Measurements from ENCODE around the gene UBE2G2. TPM values are rescaled to one million over a fixed set of nuclear protein-coding genes. Genes with fewer than 3 reads are reported as not detected.

UBE2G2 gene
- total RNA-seq, 2 donors from 2014 or later: 46.9 to 75.7 TPM

- DNase-seq (ENCODE audit: low spot score): no peak
- H3K4me1 ChIP-seq (replicated peaks): peaks cover 14% of the 10 kb centered on the region
- H3K9me3 ChIP-seq: no peaks in the 10 kb centered on the region
- TF ChIP-seq CTCF (IDR thresholded peaks at IDR 0.05) (no peak), POLR2A (IDR thresholded peaks at IDR 0.05) (no peak), POLR2AphosphoS5 (IDR thresholded peaks at IDR 0.05) (no peak)
- no peaks in the 10 kb centered on the region for H3K27me3 ChIP-seq (replicated peaks; ENCODE audit: insufficient read depth)
- no peak overlapping the region for H3K27ac ChIP-seq
- WGBS: 93% methylated on average over 36 of the region's 36 CpGs
- intact Hi-C loops (cut with DNase I): no loop called here
- H3K4me3 ChIP-seq: no peak overlapping the region
- H3K36me3 ChIP-seq: peaks cover 3 to 10% of the 10 kb centered on the region in 2 donors
Measured at GRCh38 chr21:44848821-44849521, 47.4 kb upstream of the UBE2G2 start.

- no peaks in the 10 kb centered on the region for H3K27me3 ChIP-seq (replicated peaks; ENCODE audit: insufficient read depth)
- intact Hi-C loops (cut with DNase I): no loop called here
- no peak overlapping the region for H3K27ac ChIP-seq
- H3K4me3 ChIP-seq: no peak overlapping the region
- H3K36me3 ChIP-seq: peaks cover 3 to 6% of the 10 kb centered on the region in 2 donors
- DNase-seq (ENCODE audit: low spot score): no peak
- 84% methylated on average over 21 of the region's 24 CpGs for WGBS
- no peak for TF ChIP-seq POLR2A (IDR thresholded peaks at IDR 0.05)
- no peak for TF ChIP-seq POLR2AphosphoS5 (IDR thresholded peaks at IDR 0.05)
- TF ChIP-seq CTCF (IDR thresholded peaks at IDR 0.05): no peak
- no peaks in the 10 kb centered on the region for H3K9me3 ChIP-seq
- peaks cover 14% of the 10 kb centered on the region for H3K4me1 ChIP-seq (replicated peaks)
Measured at GRCh38 chr21:44847261-44848056, 45.8 kb upstream of the UBE2G2 start.

GRCh38 chr21:44846485-44847260, 45.1 kb upstream of the UBE2G2 start:
- WGBS: 32% methylated on average over 27 of the region's 27 CpGs
- intact Hi-C loops (cut with DNase I): no loop called here
- Histone ChIP-seq H3K9me3 (no peaks in the 10 kb centered on the region), H3K27me3 (replicated peaks; ENCODE audit: insufficient read depth) (no peaks in the 10 kb centered on the region), H3K4me1 (replicated peaks) (peaks cover 14% of the 10 kb centered on the region), H3K27ac (peak overlapping the region; percentile 19 to 43), H3K4me3 (no peak overlapping the region), H3K36me3 (peaks cover 3 to 6% of the 10 kb centered on the region in 2 donors)
- DNase-seq (ENCODE audit: low spot score): peak; percentile 74
- TF ChIP-seq POLR2AphosphoS5 (IDR thresholded peaks at IDR 0.05) (peak; percentile 63), POLR2A (IDR thresholded peaks at IDR 0.05) (peak; percentile 19), CTCF (IDR thresholded peaks at IDR 0.05) (no peak)

GRCh38 chr21:44846224-44846484, 44.5 kb upstream of the UBE2G2 start:
- Histone ChIP-seq H3K4me3 (peak overlapping the region in 1 of 2 donors; percentile 17), H3K4me1 (replicated peaks) (peaks cover 14% of the 10 kb centered on the region), H3K9me3 (no peaks in the 10 kb centered on the region), H3K27me3 (replicated peaks; ENCODE audit: insufficient read depth) (no peaks in the 10 kb centered on the region), H3K27ac (peak overlapping the region; percentile 19 to 43), H3K36me3 (peaks cover 3 to 6% of the 10 kb centered on the region in 2 donors)
- 3% methylated on average over 1 of the region's 1 CpG for WGBS
- intact Hi-C loops (cut with DNase I): no loop called here
- TF ChIP-seq POLR2AphosphoS5 (IDR thresholded peaks at IDR 0.05): no peak
- TF ChIP-seq POLR2A (IDR thresholded peaks at IDR 0.05): no peak
- TF ChIP-seq CTCF (IDR thresholded peaks at IDR 0.05): no peak
- DNase-seq (ENCODE audit: low spot score): no peak

Data from prostate gland (tissue), 2 donors.